Activated naive CD4-positive, alpha-beta T cell treated with anti-CD3 and anti-CD28 coated beads, Interleukin-2, amount 50 U/mL, for 24 hours (primary cell): ENCODE measurements around the gene ANKRD31.
"Not testable (repeated sequence)": the region's sequence is repeated elsewhere in the genome, so short reads cannot be mapped to it uniquely, and the experiment has no call there.

ENCODE experiments used
- H3K27ac Mint-ChIP-seq: one replicate; pipeline ENCODE4 v1.8.0; 2021; ENCODE audit warnings: mild to moderate bottlenecking, mixed read lengths
- H3K27me3 Mint-ChIP-seq: one replicate; pipeline ENCODE4 v1.8.0; 2021; ENCODE audit warnings: mixed read lengths
- H3K36me3 Mint-ChIP-seq: one replicate; pipeline ENCODE4 v1.8.0; 2021; ENCODE audit warnings: mixed read lengths
- H3K4me1 Mint-ChIP-seq: one replicate; pipeline ENCODE4 v1.8.0; 2021; ENCODE audit warnings: mixed read lengths
- H3K4me3 Mint-ChIP-seq: one replicate; pipeline ENCODE4 v1.8.0; 2021; ENCODE audit warnings: mild to moderate bottlenecking, mixed read lengths
- H3K9me3 Mint-ChIP-seq: one replicate; pipeline ENCODE4 v1.8.0; 2021; ENCODE audit warnings: mixed read lengths

The ANKRD31 gene

DNA sequence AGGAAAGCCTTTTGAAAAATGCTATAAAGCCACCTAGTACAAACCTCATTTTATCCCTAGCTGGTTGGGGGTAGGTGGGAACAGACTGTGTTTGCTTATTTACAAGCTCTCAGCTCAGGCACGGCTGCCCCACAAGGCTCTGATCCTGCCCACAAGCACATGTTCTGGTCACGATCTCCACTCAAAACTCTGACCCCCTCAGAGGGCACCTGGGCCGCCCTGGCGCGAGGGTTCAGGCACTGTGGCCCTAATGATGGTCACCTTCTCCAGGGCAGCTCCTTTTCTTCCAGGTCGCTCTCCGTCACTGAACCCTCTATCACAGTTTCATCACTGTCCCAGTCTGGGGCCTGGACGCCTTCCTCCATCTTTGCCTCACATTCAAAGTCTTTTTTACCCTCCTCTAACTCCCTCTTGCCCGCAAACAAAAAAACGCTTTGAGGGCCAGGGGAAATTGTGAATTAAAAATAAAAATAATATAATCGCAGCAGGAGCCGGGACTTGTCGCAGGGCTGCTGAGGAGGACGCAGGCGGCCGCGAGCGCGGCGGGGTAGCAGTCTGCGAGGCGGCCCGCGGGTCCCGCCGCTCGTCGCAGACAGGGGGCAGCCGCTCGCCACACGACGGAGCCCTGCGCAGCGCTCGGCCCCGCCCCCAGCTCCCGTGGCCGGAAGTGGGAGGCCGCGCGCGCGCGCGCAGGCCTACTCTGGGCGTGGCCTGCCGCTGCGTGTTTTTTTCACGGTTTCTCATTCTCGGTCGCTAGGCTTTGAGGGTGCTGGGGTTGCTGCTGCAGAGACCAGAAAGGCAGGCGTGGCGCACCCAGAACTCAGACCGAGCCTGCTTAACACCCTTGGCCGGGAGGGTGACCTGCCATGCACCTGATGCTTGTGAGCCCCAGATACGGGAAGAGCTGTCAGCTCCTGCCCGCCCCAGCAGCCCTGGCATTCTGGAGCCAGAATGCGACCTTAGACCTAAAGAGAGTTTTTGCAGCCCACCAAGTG is at the start of gene ANKRD31:
TSS of gene ANKRD31 (minus strand) at position 557 of the 995 bp plus-strand sequence. CDS start at position 365, 192 bp downstream.
- Mint-ChIP-seq H3K27me3 (no peaks in the 10 kb centered on the region), H3K9me3 (no peaks in the 10 kb centered on the region), H3K27ac (peak within 1 kb of the TSS; percentile 98), H3K36me3 (no peaks in the 10 kb centered on the region), H3K4me1 (peaks cover 19% of the 10 kb centered on the region), H3K4me3 (peak within 1 kb of the TSS; percentile 94)

DNA sequence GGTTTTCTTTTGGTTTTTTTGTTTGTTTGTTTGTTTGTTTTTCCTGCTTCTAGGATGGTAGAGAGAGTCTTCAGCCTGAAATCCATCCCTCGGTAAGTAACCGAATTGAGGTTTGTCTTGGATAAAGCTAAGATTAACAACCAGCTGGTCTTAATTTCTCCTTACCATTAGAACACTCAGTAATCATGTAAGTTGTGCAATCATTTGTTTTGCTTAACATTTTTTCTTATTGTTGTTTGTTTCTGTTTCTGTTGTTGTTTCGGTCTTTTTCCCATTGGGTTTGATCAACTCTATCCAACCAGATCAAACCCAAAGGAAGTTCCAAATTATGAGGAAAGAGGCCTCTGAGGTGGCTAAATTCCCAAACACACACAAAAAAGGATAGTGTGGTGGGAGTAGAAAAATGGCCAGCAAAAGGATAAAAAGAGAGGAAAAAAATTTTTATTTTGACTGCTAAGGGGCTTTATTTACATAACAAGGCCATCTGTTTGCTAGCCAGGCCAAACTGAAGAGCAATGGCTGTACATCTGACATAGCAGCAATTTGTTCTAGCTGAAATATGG is 49.6 kb upstream of the ANKRD31 start:
- H3K36me3 Mint-ChIP-seq, result peaks cover 3% of the 10 kb centered on the region
- no peaks in the 10 kb centered on the region for H3K9me3 Mint-ChIP-seq
- no peaks in the 10 kb centered on the region for H3K27me3 Mint-ChIP-seq
- H3K4me1 Mint-ChIP-seq, result no peaks in the 10 kb centered on the region
- no peak overlapping the region for H3K4me3 Mint-ChIP-seq
- no peak overlapping the region for H3K27ac Mint-ChIP-seq

- Mint-ChIP-seq H3K27me3 (no peaks in the 10 kb centered on the region), H3K36me3 (no peaks in the 10 kb centered on the region), H3K9me3 (no peaks in the 10 kb centered on the region), H3K4me3 (no peak overlapping the region), H3K4me1 (peaks cover 5% of the 10 kb centered on the region), H3K27ac (no peak overlapping the region)
Measured at GRCh38 chr5:75282581-75282980, 45.9 kb upstream of the ANKRD31 start.

DNA sequence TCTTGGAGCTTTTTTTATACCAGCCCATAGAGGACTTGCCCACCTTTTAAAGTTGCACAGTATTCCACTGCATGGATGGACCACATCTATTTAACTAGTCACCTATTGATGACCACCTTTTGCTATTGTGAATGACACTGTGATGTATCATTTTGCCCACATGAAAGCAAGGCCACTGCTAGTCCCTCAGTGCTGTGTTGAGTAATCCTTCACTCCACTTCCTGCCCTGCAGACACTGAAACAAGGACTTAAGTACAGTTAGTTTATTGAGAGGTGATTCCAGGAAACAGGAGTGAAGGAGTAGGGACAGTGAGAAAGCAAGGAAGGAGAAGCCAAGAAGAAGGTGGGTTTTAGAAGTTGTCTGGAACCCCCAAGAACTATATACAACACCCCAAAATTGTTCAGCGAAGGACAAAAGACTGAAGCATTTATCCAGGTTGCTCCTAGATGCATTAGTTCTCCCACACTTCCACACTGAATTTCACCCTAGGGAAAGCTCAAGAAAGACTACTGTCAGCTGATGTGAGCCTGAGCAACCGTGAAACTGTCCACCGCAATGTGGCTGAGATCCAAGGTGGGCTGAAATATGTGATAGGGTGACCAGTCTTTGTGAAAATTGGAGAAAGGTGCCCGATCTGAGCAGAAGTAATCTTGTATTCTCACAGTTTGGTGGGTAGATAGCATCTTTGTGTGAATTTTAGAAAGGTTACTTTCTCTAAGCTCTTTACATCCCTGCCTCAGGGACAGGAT is 45.2 kb upstream of the ANKRD31 start:
- Mint-ChIP-seq H3K27me3 (no peaks in the 10 kb centered on the region), H3K4me1 (peaks cover 5% of the 10 kb centered on the region), H3K27ac (no peak overlapping the region), H3K9me3 (no peaks in the 10 kb centered on the region), H3K36me3 (no peaks in the 10 kb centered on the region), H3K4me3 (no peak overlapping the region)

GRCh38 chr5:75279321-75279720 is 42.6 kb upstream of the ANKRD31 start:
- Mint-ChIP-seq H3K27me3 (no peaks in the 10 kb centered on the region), H3K4me3 (no peak overlapping the region), H3K27ac (no peak overlapping the region), H3K4me1 (peaks cover 5% of the 10 kb centered on the region), H3K36me3 (no peaks in the 10 kb centered on the region), H3K9me3 (no peaks in the 10 kb centered on the region)

- Mint-ChIP-seq H3K4me1 (peaks cover 5% of the 10 kb centered on the region), H3K4me3 (no peak overlapping the region), H3K9me3 (no peaks in the 10 kb centered on the region), H3K27me3 (no peaks in the 10 kb centered on the region), H3K36me3 (peaks cover 2% of the 10 kb centered on the region), H3K27ac (no peak overlapping the region)
Measured at GRCh38 chr5:75277463-75277862, 40.8 kb upstream of the ANKRD31 start.

- no peaks in the 10 kb centered on the region for H3K9me3 Mint-ChIP-seq
- H3K36me3 Mint-ChIP-seq, result peaks cover 2% of the 10 kb centered on the region
- no peaks in the 10 kb centered on the region for H3K27me3 Mint-ChIP-seq
- H3K4me1 Mint-ChIP-seq, result peaks cover 5% of the 10 kb centered on the region
- H3K27ac Mint-ChIP-seq, result no peak overlapping the region
- no peak overlapping the region for H3K4me3 Mint-ChIP-seq
Measured at GRCh38 chr5:75275756-75276155, 39.1 kb upstream of the ANKRD31 start.

DNA sequence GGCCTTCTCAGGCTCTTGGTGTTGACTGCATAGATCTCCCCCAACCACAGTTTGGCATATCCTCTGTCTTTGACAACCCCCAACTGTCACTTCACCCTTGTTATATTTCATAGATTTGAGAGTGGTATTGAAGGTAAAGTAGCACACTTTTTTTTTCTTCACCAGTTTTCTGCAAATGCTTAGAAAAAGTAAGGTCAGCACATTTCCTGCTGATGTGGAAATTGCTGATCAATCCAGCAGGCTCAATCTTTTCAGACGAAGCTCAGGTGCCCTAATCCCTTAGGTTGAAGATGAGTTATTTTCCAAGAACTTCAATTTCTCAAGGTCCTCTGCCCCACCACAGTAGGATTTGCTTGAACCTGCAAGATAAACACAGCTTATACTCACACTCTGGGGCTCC is 38.5 kb upstream of the ANKRD31 start:
- Mint-ChIP-seq H3K27ac (no peak overlapping the region), H3K4me3 (no peak overlapping the region), H3K9me3 (no peaks in the 10 kb centered on the region), H3K27me3 (no peaks in the 10 kb centered on the region), H3K36me3 (peaks cover 2% of the 10 kb centered on the region), H3K4me1 (peaks cover 5% of the 10 kb centered on the region)

- Mint-ChIP-seq H3K36me3 (peaks cover 2% of the 10 kb centered on the region), H3K27me3 (no peaks in the 10 kb centered on the region), H3K9me3 (no peaks in the 10 kb centered on the region), H3K4me1 (peaks cover 3% of the 10 kb centered on the region), H3K4me3 (no peak overlapping the region), H3K27ac (no peak overlapping the region)
Measured at GRCh38 chr5:75274486-75274885, 37.8 kb upstream of the ANKRD31 start.

DNA sequence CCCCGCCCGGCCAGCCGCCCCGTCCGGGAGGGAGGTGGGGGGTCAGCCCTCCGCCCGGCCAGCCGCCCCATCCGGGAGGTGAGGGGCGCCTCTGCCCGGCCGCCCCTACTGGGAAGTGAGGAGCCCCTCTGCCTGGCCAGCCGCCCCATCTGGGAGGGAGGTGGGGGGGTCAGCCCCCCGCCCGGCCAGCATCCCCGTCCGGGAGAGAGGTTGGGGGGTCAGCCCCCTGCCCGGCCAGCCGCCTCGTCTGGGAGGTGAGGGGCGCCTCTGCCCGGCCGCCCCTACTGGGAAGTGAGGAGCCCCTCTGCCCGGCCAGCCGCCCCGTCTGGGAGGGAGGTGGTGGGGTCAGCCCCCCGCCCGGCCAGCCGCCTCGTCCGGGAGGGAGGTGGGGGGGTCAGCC is 33.9 kb upstream of the ANKRD31 start:
- H3K27me3 Mint-ChIP-seq, H3K36me3 Mint-ChIP-seq, H3K4me3 Mint-ChIP-seq, H3K9me3 Mint-ChIP-seq, H3K4me1 Mint-ChIP-seq, H3K27ac Mint-ChIP-seq: not testable (repeated sequence)

DNA sequence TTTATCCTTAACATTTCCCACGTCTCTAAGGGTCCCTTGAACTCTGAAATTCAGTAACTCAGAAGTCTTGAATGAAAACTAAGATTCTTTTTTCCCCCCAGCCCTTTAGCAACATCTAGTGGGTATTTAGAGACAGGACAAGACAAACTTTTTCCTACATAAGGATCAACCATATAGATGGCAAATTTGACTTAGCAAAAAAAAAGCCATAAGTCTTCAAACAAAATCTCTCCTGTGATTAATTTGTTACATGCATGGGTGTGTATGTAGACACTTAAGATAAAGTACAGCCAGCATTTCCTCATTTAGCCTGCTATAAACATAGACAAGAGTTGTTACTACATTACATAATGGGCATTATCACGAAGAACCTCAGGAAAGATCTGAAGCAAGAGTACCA is 29.1 kb upstream of the ANKRD31 start:
- Mint-ChIP-seq H3K9me3 (no peaks in the 10 kb centered on the region), H3K4me3 (no peak overlapping the region), H3K36me3 (no peaks in the 10 kb centered on the region), H3K27ac (no peak overlapping the region), H3K27me3 (peaks cover 3% of the 10 kb centered on the region), H3K4me1 (peaks cover 4% of the 10 kb centered on the region)

DNA sequence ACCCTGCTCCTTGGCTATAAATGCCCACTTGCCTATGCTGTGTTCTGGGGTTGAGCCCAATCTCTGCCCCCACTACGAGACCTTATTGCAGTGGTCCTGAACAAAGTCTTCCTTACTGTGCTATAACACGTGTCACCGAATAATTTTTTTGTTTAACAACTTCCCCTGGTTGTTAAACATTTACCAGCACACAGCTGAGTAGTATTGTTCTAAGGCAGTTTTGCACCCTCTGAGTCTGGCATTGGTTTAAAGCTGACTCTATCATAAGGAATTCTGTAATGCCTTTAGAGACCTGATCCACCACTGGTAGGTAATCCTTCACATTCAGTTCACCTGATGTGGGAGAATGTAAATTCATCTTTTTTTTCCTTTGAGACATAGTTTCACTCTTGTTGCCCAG is 25.6 kb upstream of the ANKRD31 start:
- Mint-ChIP-seq H3K27me3 (peaks cover 3% of the 10 kb centered on the region), H3K36me3 (no peaks in the 10 kb centered on the region), H3K9me3 (no peaks in the 10 kb centered on the region), H3K4me3 (no peak overlapping the region), H3K27ac (no peak overlapping the region), H3K4me1 (peaks cover 4% of the 10 kb centered on the region)

DNA sequence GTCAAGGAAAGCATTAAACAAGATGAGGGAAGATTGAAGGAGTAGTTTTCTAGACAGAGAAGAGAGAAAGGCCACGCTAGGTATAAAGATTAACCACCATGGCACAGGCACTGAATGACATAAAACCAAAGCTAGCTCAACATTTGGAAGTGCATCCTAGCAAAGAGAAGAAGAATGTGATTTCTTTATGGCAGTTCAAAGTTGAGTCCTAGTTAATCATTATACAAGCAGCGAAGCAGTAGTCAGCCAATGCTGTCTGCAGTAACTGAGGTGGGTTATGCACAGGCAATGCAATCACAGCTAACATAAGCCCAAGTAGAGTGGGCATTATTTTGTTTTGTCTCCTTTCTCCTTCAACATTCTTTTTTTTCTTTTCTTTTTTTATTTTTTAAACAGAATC is 24.0 kb upstream of the ANKRD31 start:
- Mint-ChIP-seq H3K4me1 (peaks cover 3% of the 10 kb centered on the region), H3K36me3 (no peaks in the 10 kb centered on the region), H3K27me3 (no peaks in the 10 kb centered on the region), H3K4me3 (no peak overlapping the region), H3K27ac (no peak overlapping the region), H3K9me3 (no peaks in the 10 kb centered on the region)

DNA sequence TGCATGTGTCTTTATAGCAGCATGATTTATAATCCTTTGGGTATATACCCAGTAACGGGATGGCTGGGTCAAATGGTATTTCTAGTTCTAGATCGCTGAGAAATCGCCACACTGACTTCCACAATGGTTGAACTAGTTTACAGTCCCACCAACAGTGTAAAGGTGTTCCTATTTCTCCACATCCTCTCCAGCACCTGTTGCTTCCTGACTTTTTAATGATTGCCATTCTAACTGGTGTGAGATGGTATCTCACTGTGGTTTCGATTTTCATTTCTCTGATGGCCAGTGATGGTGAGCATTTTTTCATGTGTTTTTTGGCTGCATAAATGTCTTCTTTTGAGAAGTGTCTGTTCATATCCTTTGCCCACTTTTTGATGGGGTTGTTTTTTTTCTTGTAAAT is 13.8 kb upstream of the ANKRD31 start:
- not testable (repeated sequence) for H3K27ac Mint-ChIP-seq, H3K36me3 Mint-ChIP-seq, H3K27me3 Mint-ChIP-seq, H3K4me1 Mint-ChIP-seq, H3K4me3 Mint-ChIP-seq, H3K9me3 Mint-ChIP-seq

DNA sequence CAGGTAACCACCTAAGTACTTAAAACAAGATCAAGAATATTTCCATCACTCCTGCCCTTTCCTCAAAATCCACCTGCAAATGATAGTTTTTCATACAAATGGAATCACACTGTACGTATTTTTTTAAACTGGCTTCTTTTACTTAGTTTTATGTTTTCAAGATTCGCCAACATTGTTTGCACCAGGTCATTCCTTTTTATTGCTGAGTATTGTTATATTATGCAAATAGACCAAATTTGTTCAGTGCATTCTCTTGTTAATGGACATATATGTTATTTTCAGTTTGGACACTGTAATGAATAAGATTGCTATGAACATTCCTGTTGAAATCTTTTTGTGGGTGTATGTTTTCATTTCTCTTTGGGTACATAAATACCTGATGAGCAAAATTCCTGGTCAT is 8.3 kb upstream of the ANKRD31 start:
- Mint-ChIP-seq H3K4me1 (no peaks in the 10 kb centered on the region), H3K36me3 (no peaks in the 10 kb centered on the region), H3K9me3 (no peaks in the 10 kb centered on the region), H3K4me3 (no peak overlapping the region), H3K27me3 (no peaks in the 10 kb centered on the region), H3K27ac (no peak overlapping the region)

GRCh38 chr5:75243510-75243909 is 6.8 kb upstream of the ANKRD31 start:
- Mint-ChIP-seq H3K9me3 (no peaks in the 10 kb centered on the region), H3K4me3 (no peak overlapping the region), H3K36me3 (no peaks in the 10 kb centered on the region), H3K27me3 (no peaks in the 10 kb centered on the region), H3K4me1 (no peaks in the 10 kb centered on the region), H3K27ac (no peak overlapping the region)
